Liver (tissue), 9 donors: ENCODE results near the gene TESK2. TPM values are rescaled to one million over a fixed set of nuclear protein-coding genes. Genes with fewer than 3 reads are reported as not detected.

Experiments
- DNase-seq: peaks from one replicate; pipeline ENCODE4 v3.0.0-alpha.2; 2017; ENCODE audit warnings: low spot score
- H3K27ac ChIP-seq, 2 donors: one replicate each; pipeline ENCODE4 v1.7.0; 2013; ENCODE audit warnings: inconsistent platforms in 2 of 2, low read length in 2 of 2, control low read depth in 1 of 2, low read depth in 1 of 2, mild to moderate bottlenecking in 1 of 2
- H3K27me3 ChIP-seq, 4 donors: one replicate each; pipeline versions ENCODE4 v1.6.1 to v1.7.0; 2013; ENCODE audit warnings: low read length in 3 of 4, inconsistent platforms in 1 of 4, mild to moderate bottlenecking in 1 of 4, moderate library complexity in 1 of 4; ENCODE audit not compliant: control insufficient read depth in 4 of 4, insufficient read depth in 4 of 4
- H3K36me3 ChIP-seq, 4 donors: one replicate each; pipeline versions ENCODE4 v1.6.1 to v1.7.0; 2013; ENCODE audit warnings: low read length in 3 of 4, mild to moderate bottlenecking in 3 of 4, low read depth in 1 of 4, moderate library complexity in 1 of 4; ENCODE audit not compliant: control insufficient read depth in 4 of 4, insufficient read depth in 3 of 4
- H3K4me1 ChIP-seq, 4 donors: one replicate each; pipeline versions ENCODE4 v1.6.1 to v1.7.0; 2013; ENCODE audit warnings: low read length in 3 of 4, mild to moderate bottlenecking in 3 of 4, moderate library complexity in 1 of 4; ENCODE audit not compliant: control insufficient read depth in 4 of 4, insufficient read depth in 4 of 4
- H3K4me3 ChIP-seq, 3 donors: one replicate each; pipeline versions ENCODE4 v1.6.1 to v1.7.0; 2013; ENCODE audit warnings: low read length in 3 of 3, control low read depth in 1 of 3, low read depth in 1 of 3, mild to moderate bottlenecking in 1 of 3
- H3K9ac ChIP-seq, 2 donors: one replicate each; pipeline ENCODE4 v1.7.0; 2013; ENCODE audit warnings: low read length in 2 of 2, mild to moderate bottlenecking in 2 of 2, moderate library complexity in 2 of 2, control low read depth in 1 of 2, low read depth in 1 of 2
- H3K9me3 ChIP-seq, 4 donors: one replicate each; pipeline versions ENCODE4 v1.6.1 to v1.7.0; 2013; ENCODE audit warnings: low read length in 3 of 4; ENCODE audit not compliant: control insufficient read depth in 4 of 4
- EGR1 ChIP-seq, 2 donors: IDR thresholded peaks; 2 replicates each; pipeline ENCODE4 v1.6.1; 2016 to 2018; ENCODE audit warnings: antibody characterized with exemption in 2 of 2, low read depth in 2 of 2
- FOXA1 ChIP-seq: IDR thresholded peaks from 2 replicates; pipeline ENCODE4 v1.6.1; 2016; ENCODE audit warnings: antibody characterized with exemption
- FOXA2 ChIP-seq: IDR thresholded peaks from 2 replicates; pipeline ENCODE4 v1.6.1; 2016; ENCODE audit warnings: antibody characterized with exemption
- GABPA ChIP-seq, 2 donors: IDR thresholded peaks in 1 of 2; conservative IDR thresholded peaks in 1 of 2; 2 replicates each; pipeline ENCODE4 v1.6.1; 2016; ENCODE audit warnings: antibody characterized with exemption in 2 of 2, mild to moderate bottlenecking in 1 of 2, moderate library complexity in 1 of 2
- HNF4A ChIP-seq, 2 donors: conservative IDR thresholded peaks; 2 replicates each; pipeline ENCODE4 v1.6.1; 2016; ENCODE audit warnings: antibody characterized with exemption in 2 of 2, mild to moderate bottlenecking in 2 of 2
- HNF4G ChIP-seq: IDR thresholded peaks from 2 replicates; pipeline ENCODE4 v1.6.1; 2016; ENCODE audit warnings: antibody characterized with exemption
- JUND ChIP-seq, 2 donors: IDR thresholded peaks; 2 replicates each; pipeline ENCODE4 v1.6.1; 2016; ENCODE audit warnings: antibody characterized with exemption in 2 of 2
- NR2F2 ChIP-seq: IDR thresholded peaks from 2 replicates; pipeline ENCODE4 v1.6.1; 2016; ENCODE audit warnings: antibody characterized with exemption
- RAD21 ChIP-seq, 2 donors: IDR thresholded peaks; 2 replicates each; pipeline ENCODE4 v1.6.1; 2016; ENCODE audit warnings: antibody characterized with exemption in 2 of 2, mild to moderate bottlenecking in 2 of 2
- RXRA ChIP-seq, 2 donors: IDR thresholded peaks; 2 replicates each; pipeline ENCODE4 v1.6.1; 2017 to 2018; ENCODE audit warnings: antibody characterized with exemption in 2 of 2, mild to moderate bottlenecking in 1 of 2
- SP1 ChIP-seq: IDR thresholded peaks from 2 replicates; pipeline ENCODE4 v1.6.1; 2018; ENCODE audit warnings: antibody characterized with exemption, mild to moderate bottlenecking
- TAF1 ChIP-seq: conservative IDR thresholded peaks from 2 replicates; pipeline ENCODE4 v1.6.1; 2016; ENCODE audit warnings: antibody characterized with exemption, mild to moderate bottlenecking
- YY1 ChIP-seq: IDR thresholded peaks from 2 replicates; pipeline ENCODE4 v1.6.1; 2016; ENCODE audit warnings: antibody characterized with exemption, mild to moderate bottlenecking
- WGBS: extraction: QIAGEN DNeasy Blood & Tissue Kit; methylation state at CpG from one replicate; pipeline ENCODE4 v1.1.7; 2013; 5-methylcytosine and 5-hydroxymethylcytosine counted together
- polyA plus RNA-seq, 2 donors: library from polyadenylated mRNA; stranded (reverse) in 1 of 2; unstranded in 1 of 2; fragments of 200-250 nt in 1 of 2; fragments of >200 nt in 1 of 2; fragmentation: Nextera tagmentation in 1 of 2; extraction: Ambion mirVana in 1 of 2; gene quantifications; one replicate each; pipeline versions ENCODE4 v1.2.1 to v1.2.3, GENCODE V29; 2013 to 2015
- total RNA-seq, 2 donors: library from RNA; depleted of rRNA; stranded (reverse); fragments of >200 nt; gene quantifications; one replicate each; pipeline ENCODE4 v1.2.3, GENCODE V29; 2014
- TF ChIP-seq, protein P1 (sequence below): IDR thresholded peaks from 2 replicates; pipeline ENCODE4 v1.6.1; 2016; ENCODE audit warnings: antibody characterized with exemption, mild to moderate bottlenecking
- TF ChIP-seq, protein P2 (sequence below): IDR thresholded peaks from 2 replicates; pipeline ENCODE4 v1.6.1; 2016; ENCODE audit warnings: antibody characterized with exemption
- TF ChIP-seq, protein P3 (sequence below): IDR thresholded peaks from 2 replicates; pipeline ENCODE4 v1.6.1; 2016; ENCODE audit warnings: antibody characterized with exemption
- TF ChIP-seq, protein P4 (sequence below): IDR thresholded peaks from 2 replicates; pipeline ENCODE4 v1.6.1; 2016; ENCODE audit warnings: antibody characterized with exemption
- TF ChIP-seq, protein P5 (sequence below): fragments of 150-350 bp; IDR thresholded peaks from 2 replicates; pipeline ENCODE4 v1.5.1; 2017; ENCODE audit warnings: improper control_type of control experiment, low read depth, low read length; ENCODE audit not compliant: missing input control
- donor health status: healthy.
- donor health status: healthy.
- donor health status: healthy.
- donor health status: healthy.
- donor health status: healthy.

Gene TESK2
- total and polyA plus RNA-seq, 4 donors: 2.4 to 8.2 (median 5.2) TPM

DNA sequence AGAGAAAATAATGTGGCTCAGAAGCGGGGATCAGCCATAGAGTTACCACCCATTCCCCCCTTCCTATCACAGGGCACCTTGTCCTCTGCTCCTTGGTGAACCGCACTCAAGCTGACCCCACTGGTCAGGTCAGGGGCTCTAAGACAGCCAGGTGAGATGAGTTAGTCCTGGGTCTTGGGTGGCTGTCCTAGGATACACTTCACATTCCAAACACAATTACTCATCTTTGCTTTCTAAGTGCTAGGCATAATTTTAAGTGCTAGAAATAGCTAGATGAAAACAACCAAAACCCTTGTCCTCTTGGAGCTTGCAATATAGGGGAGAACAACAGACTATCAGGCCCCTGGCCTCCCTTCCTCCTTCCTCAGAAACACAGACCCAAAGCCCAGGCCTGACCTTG lies 142.9 kb downstream of the TESK2 start:
- Histone ChIP-seq H3K36me3 (peaks cover 3 to 37% (median 16%) of the 10 kb centered on the region in 4 donors), H3K27me3 (no peaks in the 10 kb centered on the region), H3K27ac (no peak overlapping the region), H3K4me1 (peaks cover 0 to 14% (median 10%) of the 10 kb centered on the region in 4 donors), H3K9ac (no peak overlapping the region), H3K9me3 (no peaks in the 10 kb centered on the region), H3K4me3 (no peak overlapping the region)
- no peak for DNase-seq
- 97% methylated on average over 2 of the region's 2 CpGs for WGBS
- TF ChIP-seq HNF4G: no peak
- no peak for TF ChIP-seq SP1
- TF ChIP-seq RAD21 (IDR thresholded peaks at IDR 0.05): no peak
- no peak for TF ChIP-seq YY1
- TF ChIP-seq FOXA1: no peak
- TF ChIP-seq, protein P1, sequence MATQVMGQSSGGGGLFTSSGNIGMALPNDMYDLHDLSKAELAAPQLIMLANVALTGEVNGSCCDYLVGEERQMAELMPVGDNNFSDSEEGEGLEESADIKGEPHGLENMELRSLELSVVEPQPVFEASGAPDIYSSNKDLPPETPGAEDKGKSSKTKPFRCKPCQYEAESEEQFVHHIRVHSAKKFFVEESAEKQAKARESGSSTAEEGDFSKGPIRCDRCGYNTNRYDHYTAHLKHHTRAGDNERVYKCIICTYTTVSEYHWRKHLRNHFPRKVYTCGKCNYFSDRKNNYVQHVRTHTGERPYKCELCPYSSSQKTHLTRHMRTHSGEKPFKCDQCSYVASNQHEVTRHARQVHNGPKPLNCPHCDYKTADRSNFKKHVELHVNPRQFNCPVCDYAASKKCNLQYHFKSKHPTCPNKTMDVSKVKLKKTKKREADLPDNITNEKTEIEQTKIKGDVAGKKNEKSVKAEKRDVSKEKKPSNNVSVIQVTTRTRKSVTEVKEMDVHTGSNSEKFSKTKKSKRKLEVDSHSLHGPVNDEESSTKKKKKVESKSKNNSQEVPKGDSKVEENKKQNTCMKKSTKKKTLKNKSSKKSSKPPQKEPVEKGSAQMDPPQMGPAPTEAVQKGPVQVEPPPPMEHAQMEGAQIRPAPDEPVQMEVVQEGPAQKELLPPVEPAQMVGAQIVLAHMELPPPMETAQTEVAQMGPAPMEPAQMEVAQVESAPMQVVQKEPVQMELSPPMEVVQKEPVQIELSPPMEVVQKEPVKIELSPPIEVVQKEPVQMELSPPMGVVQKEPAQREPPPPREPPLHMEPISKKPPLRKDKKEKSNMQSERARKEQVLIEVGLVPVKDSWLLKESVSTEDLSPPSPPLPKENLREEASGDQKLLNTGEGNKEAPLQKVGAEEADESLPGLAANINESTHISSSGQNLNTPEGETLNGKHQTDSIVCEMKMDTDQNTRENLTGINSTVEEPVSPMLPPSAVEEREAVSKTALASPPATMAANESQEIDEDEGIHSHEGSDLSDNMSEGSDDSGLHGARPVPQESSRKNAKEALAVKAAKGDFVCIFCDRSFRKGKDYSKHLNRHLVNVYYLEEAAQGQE: no peak
- TF ChIP-seq GABPA (IDR thresholded peaks at IDR 0.05 in 1 of 2, conservative IDR thresholded peaks at IDR 0.05 in 1 of 2): no peak
- TF ChIP-seq TAF1: no peak
- TF ChIP-seq, protein P2, sequence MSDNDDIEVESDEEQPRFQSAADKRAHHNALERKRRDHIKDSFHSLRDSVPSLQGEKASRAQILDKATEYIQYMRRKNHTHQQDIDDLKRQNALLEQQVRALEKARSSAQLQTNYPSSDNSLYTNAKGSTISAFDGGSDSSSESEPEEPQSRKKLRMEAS: no peak
- no peak for TF ChIP-seq JUND (IDR thresholded peaks at IDR 0.05)
- no peak for TF ChIP-seq EGR1 (IDR thresholded peaks at IDR 0.05; ENCODE audit: low read depth in 2 of 2)
- no peak for TF ChIP-seq FOXA2
- TF ChIP-seq, protein P3, sequence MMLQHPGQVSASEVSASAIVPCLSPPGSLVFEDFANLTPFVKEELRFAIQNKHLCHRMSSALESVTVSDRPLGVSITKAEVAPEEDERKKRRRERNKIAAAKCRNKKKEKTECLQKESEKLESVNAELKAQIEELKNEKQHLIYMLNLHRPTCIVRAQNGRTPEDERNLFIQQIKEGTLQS: no peak
- TF ChIP-seq, protein P4, sequence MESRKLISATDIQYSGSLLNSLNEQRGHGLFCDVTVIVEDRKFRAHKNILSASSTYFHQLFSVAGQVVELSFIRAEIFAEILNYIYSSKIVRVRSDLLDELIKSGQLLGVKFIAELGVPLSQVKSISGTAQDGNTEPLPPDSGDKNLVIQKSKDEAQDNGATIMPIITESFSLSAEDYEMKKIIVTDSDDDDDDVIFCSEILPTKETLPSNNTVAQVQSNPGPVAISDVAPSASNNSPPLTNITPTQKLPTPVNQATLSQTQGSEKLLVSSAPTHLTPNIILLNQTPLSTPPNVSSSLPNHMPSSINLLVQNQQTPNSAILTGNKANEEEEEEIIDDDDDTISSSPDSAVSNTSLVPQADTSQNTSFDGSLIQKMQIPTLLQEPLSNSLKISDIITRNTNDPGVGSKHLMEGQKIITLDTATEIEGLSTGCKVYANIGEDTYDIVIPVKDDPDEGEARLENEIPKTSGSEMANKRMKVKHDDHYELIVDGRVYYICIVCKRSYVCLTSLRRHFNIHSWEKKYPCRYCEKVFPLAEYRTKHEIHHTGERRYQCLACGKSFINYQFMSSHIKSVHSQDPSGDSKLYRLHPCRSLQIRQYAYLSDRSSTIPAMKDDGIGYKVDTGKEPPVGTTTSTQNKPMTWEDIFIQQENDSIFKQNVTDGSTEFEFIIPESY: no peak
- TF ChIP-seq, protein P5, sequence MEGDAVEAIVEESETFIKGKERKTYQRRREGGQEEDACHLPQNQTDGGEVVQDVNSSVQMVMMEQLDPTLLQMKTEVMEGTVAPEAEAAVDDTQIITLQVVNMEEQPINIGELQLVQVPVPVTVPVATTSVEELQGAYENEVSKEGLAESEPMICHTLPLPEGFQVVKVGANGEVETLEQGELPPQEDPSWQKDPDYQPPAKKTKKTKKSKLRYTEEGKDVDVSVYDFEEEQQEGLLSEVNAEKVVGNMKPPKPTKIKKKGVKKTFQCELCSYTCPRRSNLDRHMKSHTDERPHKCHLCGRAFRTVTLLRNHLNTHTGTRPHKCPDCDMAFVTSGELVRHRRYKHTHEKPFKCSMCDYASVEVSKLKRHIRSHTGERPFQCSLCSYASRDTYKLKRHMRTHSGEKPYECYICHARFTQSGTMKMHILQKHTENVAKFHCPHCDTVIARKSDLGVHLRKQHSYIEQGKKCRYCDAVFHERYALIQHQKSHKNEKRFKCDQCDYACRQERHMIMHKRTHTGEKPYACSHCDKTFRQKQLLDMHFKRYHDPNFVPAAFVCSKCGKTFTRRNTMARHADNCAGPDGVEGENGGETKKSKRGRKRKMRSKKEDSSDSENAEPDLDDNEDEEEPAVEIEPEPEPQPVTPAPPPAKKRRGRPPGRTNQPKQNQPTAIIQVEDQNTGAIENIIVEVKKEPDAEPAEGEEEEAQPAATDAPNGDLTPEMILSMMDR: no peak
- no peak for TF ChIP-seq RXRA (IDR thresholded peaks at IDR 0.05)
- TF ChIP-seq HNF4A (conservative IDR thresholded peaks at IDR 0.05): no peak
- no peak for TF ChIP-seq NR2F2
